LNCaP clone FGC (cell line): Measurements from ENCODE around the gene PGP.

Experiments
- DNase-seq: peaks from one replicate; pipeline ENCODE4 v3.0.0-alpha.2; 2011; ENCODE audit warnings: low read depth
- H3K4me3 ChIP-seq: 2 replicates; pipeline ENCODE4 v1.5.1; 2011; ENCODE audit warnings: mild to moderate bottlenecking, low read depth, low read length, control low read depth
- TF ChIP-seq, protein P1 (sequence below): IDR thresholded peaks from 2 replicates; pipeline ENCODE4 v1.5.1; 2012; ENCODE audit warnings: mild to moderate bottlenecking; ENCODE audit not compliant: control insufficient read depth, insufficient read depth; ENCODE audit errors: extremely low read depth

Gene PGP

DNA sequence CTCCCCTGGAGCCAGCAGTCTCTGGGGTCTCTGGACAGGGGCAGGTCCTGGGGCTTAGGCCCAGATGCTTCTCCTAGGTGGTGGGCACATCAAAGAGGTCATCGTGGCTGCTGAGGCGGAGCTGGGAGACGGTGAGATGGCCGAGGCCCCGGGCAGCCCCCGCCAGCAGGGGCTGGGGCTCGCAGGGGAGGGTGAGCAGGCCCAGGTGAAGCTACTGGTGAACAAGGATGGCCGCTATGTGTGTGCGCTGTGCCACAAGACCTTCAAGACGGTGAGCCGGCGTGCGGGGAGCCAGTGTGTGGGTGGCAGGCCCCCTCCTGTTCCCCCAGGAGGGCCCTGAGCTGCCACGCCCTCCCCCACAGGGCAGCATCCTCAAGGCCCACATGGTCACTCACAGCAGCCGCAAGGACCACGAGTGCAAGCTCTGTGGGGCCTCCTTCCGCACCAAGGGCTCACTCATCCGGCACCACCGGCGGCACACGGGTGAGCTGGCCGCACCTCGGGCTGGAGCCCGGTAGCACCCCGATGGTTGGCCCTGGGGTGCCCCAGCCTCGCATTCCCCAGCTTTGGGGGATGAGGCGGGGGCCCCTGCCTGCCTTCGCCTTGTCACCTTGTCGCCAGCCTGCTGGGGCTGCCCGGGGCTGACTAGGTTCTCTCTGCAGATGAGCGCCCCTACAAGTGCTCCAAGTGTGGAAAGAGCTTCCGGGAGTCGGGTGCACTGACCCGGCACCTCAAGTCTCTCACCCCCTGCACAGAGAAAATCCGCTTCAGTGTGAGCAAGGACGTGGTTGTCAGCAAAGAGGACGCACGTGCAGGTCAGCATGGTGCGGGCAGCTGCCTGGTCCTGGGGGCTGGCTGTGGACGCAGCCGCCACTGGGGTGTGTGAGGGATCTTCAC is 17.7 kb upstream of the PGP start:
- TF ChIP-seq, protein P1, sequence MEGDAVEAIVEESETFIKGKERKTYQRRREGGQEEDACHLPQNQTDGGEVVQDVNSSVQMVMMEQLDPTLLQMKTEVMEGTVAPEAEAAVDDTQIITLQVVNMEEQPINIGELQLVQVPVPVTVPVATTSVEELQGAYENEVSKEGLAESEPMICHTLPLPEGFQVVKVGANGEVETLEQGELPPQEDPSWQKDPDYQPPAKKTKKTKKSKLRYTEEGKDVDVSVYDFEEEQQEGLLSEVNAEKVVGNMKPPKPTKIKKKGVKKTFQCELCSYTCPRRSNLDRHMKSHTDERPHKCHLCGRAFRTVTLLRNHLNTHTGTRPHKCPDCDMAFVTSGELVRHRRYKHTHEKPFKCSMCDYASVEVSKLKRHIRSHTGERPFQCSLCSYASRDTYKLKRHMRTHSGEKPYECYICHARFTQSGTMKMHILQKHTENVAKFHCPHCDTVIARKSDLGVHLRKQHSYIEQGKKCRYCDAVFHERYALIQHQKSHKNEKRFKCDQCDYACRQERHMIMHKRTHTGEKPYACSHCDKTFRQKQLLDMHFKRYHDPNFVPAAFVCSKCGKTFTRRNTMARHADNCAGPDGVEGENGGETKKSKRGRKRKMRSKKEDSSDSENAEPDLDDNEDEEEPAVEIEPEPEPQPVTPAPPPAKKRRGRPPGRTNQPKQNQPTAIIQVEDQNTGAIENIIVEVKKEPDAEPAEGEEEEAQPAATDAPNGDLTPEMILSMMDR: no peak
- H3K4me3 ChIP-seq: no peak overlapping the region
- DNase-seq: no peak

DNA sequence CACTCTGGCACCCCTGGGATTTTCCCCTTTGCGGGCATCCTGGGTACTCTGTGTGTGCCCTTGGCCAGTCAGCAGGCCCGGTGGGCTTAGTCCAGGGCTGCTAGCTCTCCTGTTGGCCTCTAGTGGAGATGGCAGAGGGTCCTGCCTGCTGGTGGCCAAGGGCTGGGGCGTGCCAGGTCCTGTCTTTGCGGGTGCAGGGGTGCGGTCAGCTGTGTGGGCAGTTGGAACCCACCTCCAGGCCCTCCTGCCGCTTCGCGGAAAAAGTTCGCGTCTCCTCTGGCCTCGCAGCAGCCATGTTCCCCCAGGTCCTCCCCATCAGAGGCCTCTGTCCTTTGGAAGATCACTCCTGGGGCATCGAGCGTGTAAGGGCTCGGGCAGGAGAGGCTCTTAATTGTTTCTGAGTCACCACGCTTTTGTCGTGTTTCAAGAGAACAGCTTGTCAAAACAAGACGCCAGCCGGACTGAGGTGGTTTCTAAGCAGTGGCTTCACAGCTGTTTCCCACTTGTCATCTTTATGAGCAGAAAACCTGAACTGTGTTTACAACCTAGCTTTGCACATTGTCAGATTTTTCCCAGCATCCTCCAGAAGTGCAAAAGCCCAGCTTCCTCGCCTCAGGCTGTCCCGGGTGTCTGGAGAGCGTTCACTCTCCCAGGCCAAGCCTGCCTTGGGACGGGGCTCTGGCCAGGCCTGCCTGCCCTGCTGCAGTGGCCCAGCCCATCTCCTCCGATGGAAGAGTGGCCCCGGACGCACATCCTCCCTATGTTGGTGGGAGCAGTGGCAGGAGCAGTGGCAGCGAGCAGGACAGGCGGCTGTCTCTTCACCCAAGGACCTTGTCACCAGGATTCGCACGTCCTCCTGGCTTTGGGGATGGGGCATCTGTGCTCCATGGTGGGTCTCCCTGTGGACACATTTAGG is 16.6 kb upstream of the PGP start:
- TF ChIP-seq, protein P1: no peak
- H3K4me3 ChIP-seq: no peak overlapping the region
- no peak for DNase-seq

DNA sequence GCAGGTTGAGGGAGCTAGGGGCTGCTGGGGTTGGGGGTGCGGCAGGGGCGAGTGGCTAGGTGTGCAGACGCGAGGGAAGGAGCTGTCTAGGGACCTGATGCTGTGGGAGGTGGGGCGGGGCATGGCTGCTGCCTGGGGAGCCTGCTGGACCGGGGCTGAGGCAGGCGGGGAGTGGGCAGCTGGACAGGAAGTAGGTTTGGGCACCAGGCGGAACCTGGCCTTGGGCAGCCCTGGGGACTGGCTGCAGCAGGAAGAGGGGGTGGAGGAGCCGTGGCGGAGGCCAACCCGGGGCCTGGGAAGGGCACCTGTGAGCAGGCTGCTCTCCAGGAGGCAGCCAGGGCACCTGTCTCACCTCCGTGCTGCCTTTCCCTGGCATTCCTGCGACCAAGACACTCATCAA is 15.7 kb upstream of the PGP start:
- H3K4me3 ChIP-seq: no peak overlapping the region
- TF ChIP-seq, protein P1: no peak
- DNase-seq: no peak

DNA sequence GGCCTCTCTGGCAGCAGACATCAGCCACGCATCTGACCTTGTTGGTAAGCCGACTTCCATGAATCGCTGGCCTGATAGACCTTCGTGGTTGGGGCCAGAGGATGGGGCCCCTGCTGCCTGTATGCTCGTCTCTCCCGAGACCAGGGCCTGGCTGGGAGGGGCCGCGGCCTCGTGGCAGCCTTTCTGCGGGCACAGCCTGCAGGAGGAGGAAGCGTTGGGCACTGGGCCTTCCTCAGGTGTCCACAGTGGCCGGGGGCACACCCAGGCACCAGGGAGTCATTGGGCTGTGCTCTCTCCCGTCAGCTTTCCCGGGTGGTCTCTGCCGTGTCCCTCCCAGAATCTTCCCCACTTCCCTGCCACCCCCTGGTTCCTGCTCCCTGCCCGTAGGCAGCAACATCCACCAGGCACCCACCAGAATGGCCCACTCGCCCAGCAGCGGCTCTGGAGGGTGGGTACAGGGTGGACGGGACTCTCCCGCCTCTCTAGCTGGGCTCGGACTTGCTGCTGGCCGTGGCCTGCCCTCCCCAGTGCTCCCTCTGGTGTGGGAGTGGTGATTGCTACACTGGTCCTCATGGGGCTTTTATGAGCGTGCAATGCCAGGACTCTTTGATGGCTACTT is 15.1 kb upstream of the PGP start:
- TF ChIP-seq, protein P1: no peak
- no peak overlapping the region for H3K4me3 ChIP-seq
- DNase-seq: no peak

DNA sequence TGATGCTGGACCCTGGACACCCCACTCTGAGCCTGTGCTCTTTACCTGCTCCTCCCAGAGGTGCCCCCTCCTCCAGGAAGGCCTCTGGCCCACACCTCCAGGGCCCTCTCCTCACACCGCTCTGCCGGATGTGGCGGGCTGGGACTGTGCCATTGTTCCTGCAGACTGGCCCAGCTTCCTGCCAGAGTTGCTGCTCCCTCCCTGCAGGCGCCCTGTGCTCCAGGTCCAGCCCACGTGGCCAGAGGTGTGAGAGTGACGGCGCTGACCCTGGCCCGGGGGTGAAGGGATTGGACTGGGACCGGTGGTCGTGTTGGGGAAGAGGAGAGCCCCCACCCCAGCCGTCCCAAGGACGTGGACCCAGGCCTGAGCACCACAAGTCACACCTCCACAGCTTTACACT is 14.5 kb upstream of the PGP start:
- TF ChIP-seq, protein P1: no peak
- no peak overlapping the region for H3K4me3 ChIP-seq
- no peak for DNase-seq

DNA sequence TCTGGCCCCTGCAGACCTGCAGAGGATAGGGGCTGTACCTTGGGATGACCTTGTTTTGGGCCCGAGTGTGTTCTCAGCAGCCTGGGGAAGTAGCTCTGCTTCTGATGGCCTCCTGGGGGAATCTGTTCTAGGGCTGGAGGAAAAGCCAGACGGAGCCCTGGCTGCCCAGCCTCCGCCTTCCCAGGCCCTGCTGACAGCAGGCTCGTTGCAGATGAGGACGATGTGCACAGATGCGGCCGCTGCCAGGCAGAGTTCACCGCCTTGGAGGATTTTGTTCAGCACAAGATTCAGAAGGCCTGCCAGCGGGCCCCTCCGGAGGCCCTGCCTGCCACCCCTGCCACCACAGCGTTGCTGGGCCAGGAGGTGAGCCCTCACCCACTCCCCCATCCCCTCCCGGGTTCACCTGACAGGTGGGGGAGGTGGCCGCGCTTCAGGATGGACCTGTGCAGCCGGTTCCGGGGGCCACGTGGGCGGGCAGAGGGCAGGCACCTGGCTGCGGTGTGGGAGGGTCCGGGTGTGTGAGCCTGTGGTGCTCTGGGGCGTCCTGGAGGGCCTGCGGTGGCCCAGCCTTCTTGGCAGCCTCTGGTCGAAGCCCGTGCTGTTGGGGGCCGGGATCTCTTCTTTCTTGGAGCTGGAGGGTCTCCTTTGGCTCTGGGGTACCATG is 13.7 kb upstream of the PGP start:
- DNase-seq: no peak
- peak overlapping the region; percentile 42 for H3K4me3 ChIP-seq
- TF ChIP-seq, protein P1: no peak
